MG63 (cell line): Measurements from ENCODE around the gene RIC3. TPM values are rescaled to one million over a fixed set of nuclear protein-coding genes. Genes with fewer than 3 reads are reported as not detected.

Source experiments
- DNase-seq: peaks from one replicate; pipeline ENCODE4 v3.0.0-alpha.2; 2020
- H3K27me3 ChIP-seq: fragments of 250-450 bp; sonication (Bioruptor Pico); 2 replicates; pipeline ENCODE4 v1.5.1; 2020; ENCODE audit warnings: mild to moderate bottlenecking, moderate library complexity
- H3K36me3 ChIP-seq: fragments of 250-450 bp; sonication (Bioruptor Pico); 2 replicates; pipeline ENCODE4 v1.5.1; 2020; ENCODE audit warnings: mild to moderate bottlenecking, moderate library complexity
- H3K4me3 ChIP-seq: fragments of 250-450 bp; sonication (Bioruptor Pico); 2 replicates; pipeline ENCODE4 v1.5.1; 2020; ENCODE audit warnings: mild to moderate bottlenecking, moderate library complexity
- H3K9me3 ChIP-seq: fragments of 250-450 bp; sonication (Bioruptor Pico); 2 replicates; pipeline ENCODE4 v1.5.1; 2020; ENCODE audit warnings: mild to moderate bottlenecking, moderate library complexity
- total RNA-seq: library from RNA; depleted of rRNA; stranded (reverse); fragments of >200 nt; shearing (Covaris generic); gene quantifications from 2 replicates; pipeline ENCODE4 v1.2.3, GENCODE V29; 2014; ENCODE audit warnings: low replicate concordance

Gene RIC3
- total RNA-seq, 1 experiment from 2014 or later = not detected

- no peak for DNase-seq
- Histone ChIP-seq H3K9me3 (no peaks in the 10 kb centered on the region), H3K4me3 (no peak overlapping the region), H3K36me3 (peaks cover 6% of the 10 kb centered on the region), H3K27me3 (no peaks in the 10 kb centered on the region)
Observed at GRCh38 chr11:8085011-8085645, 83.7 kb downstream of the RIC3 start.

DNA sequence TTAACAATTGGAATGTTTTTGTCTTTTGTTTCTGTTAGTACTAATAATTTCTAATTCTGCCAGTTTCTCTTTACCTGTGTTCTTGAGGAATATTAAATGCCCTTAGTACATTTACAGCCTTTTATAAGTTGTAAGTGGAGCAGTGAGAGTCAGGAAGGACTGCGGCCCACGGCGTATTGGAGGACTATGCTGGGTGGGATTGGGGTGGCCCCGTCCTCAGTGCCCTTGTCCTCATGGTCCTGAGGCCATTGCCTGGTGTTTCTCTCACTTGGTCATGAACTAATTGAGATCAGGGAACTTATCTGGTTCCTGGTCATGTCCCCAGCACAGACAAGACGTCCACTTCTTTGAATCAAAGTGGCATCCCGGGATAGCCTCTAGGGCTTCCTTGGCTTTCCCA, 84.5 kb downstream of the RIC3 start:
- Histone ChIP-seq H3K27me3 (no peaks in the 10 kb centered on the region), H3K36me3 (peaks cover 6% of the 10 kb centered on the region), H3K4me3 (no peak overlapping the region), H3K9me3 (no peaks in the 10 kb centered on the region)
- DNase-seq = no peak

DNA sequence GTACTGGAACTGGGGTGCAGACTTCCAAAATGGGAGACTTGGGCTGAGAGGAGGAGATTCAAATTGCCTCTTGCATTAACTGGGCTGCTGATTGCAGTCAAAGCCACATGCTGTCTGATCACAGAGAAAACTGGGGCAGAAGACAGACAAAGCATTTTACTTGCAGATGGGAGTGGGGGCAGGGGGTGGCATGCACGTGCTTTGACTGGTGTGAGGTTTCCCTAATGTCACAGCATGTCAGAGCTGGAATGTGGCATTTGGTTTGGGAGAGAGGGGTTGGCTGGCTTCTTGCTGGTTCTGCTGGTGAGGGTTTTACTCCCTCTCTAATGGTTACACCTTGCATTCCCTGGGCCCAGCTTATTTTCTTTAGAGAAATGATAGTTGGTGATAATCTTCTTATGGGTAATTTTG, 84.9 kb downstream of the RIC3 start:
- no peaks in the 10 kb centered on the region for H3K9me3 ChIP-seq
- peaks cover 6% of the 10 kb centered on the region for H3K36me3 ChIP-seq
- no peak for DNase-seq
- no peaks in the 10 kb centered on the region for H3K27me3 ChIP-seq
- H3K4me3 ChIP-seq = no peak overlapping the region

- Histone ChIP-seq H3K27me3 (no peaks in the 10 kb centered on the region), H3K9me3 (no peaks in the 10 kb centered on the region), H3K36me3 (peaks cover 6% of the 10 kb centered on the region), H3K4me3 (no peak overlapping the region; the same call in 1 of the 2 replicates)
- no peak for DNase-seq
Observed at GRCh38 chr11:8083088-8083395, 85.8 kb downstream of the RIC3 start.

DNA sequence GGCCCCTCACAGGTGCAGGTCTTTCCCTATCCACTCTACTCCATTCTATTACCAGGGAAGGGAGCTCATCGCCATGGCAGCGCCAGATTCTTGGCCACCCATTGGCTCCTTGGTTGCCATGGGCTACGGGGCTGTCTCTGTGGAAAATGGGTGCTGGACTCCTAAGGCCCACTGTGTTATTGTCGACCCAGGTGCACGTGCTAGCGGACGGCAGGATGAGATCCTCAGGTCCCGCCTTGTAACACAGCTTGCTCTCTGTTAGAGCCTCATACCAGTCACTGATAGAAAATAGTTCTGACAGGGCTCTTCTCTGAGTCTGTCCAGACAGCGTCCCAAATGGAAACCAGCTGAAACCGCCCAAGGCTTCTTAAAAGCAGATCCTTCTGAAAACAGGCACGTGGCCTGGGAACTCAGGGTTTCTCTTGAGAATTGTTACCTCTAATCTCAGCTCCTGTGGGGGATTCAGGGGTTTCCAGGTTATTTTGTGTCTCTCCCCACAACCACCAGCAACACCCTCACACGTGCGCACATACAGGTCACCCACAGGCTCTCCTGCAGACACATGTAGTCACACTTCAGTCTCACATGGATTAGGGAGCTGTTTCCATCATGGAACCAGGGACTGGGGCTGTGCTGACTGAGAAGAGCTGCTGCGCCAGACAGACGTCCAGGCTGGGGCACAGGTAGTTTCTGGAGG, 86.3 kb downstream of the RIC3 start:
- DNase-seq = peak; percentile 17
- H3K27me3 ChIP-seq = no peaks in the 10 kb centered on the region
- peaks cover 6% of the 10 kb centered on the region for H3K36me3 ChIP-seq
- H3K9me3 ChIP-seq = no peaks in the 10 kb centered on the region
- H3K4me3 ChIP-seq = peak overlapping the region; percentile 76

- peak overlapping the region; percentile 76 for H3K4me3 ChIP-seq
- H3K36me3 ChIP-seq = peaks cover 6% of the 10 kb centered on the region
- no peaks in the 10 kb centered on the region for H3K27me3 ChIP-seq
- peak; percentile 40 for DNase-seq
- H3K9me3 ChIP-seq = no peaks in the 10 kb centered on the region
Observed at GRCh38 chr11:8081591-8082250, 87.1 kb downstream of the RIC3 start.

DNA sequence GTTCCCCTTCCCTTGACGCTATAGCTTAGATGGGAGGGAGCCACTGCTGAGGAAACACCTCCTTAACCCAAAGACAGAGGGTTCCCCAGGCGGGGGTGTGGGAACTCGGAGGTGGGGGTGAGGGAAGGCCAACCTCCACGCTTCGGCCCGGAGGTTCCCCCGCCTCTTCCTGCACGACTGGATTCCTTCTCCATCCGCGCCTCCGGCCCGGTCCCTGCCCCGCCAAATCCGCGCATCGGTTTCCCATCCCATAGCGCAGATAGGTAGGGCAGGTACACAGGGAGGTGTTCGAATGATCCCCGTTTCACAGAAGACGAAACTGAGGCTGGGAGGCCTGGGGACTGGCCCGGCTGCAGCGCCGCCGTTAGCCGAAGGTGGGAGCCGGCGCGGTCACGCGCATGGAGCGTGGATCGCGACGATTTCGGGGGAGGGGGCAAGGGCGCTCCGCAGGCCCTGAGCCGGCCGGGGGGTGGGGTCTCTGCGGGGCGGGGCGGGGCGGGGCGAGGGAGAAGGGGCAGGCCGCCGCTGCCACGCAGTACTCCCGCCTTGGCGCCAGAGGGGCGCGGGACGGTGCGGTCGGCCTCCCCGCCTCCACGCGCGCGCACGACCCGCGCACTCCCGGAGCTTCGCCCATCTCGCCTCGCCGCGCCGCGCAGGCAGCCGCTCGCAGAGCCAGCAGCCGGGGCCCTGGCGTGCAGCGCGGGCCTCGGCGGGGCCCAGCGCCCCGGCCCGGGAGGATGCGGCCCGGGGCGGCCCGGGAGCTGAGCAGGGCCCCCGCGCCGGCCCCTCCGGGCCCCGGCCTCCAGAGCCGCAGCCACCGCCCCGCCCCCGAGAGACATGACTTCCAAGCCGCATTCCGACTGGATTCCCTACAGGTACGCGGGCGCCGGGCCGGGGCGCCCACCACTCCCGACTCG, 87.9 kb downstream of the RIC3 start, which contains the start of gene TUB:
TSS of gene TUB (plus strand) at position 538 of the 917 bp plus-strand sequence. CDS start at position 838, 300 bp downstream.
- no peaks in the 10 kb centered on the region for H3K9me3 ChIP-seq
- H3K4me3 ChIP-seq = peak within 1 kb of the TSS; percentile 76
- H3K36me3 ChIP-seq = peaks cover 6% of the 10 kb centered on the region
- no peaks in the 10 kb centered on the region for H3K27me3 ChIP-seq
- peak; percentile 67 for DNase-seq

DNA sequence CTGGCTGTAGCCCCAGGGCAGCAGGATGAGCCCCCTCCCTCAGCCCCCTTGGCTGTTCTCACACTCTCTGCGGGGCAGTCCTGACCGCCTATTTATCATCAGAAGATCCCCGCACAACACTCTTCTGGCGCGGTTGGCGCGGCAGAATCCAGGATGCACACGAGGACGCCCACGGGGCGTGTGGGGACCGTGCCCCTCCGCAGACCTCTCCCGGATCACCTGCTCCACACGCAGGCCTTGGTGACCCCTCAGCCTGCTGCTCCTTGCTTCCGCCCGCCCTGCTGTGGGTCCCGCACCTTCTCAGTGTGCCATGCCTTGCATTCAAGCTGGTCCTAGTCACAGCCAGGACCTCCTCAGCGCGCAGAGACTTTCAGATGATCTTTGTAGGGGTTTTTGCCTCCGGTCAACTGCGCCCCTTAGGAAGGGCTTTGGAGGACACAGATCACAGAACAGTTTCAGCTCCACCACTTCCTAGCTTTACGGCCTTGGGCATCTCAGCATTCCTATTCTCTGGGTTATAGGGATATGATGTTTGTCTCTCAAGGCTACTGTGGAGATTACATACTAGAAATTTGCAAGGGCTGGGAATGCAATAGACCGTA, 88.7 kb downstream of the RIC3 start:
- peak overlapping the region; percentile 51 for H3K4me3 ChIP-seq
- DNase-seq = no peak
- no peaks in the 10 kb centered on the region for H3K27me3 ChIP-seq

GRCh38 chr11:8079111-8079675, 89.6 kb downstream of the RIC3 start:
- no peak for DNase-seq
- no peaks in the 10 kb centered on the region for H3K27me3 ChIP-seq
- peaks cover 6% of the 10 kb centered on the region for H3K36me3 ChIP-seq
- H3K4me3 ChIP-seq = no peak overlapping the region
- no peaks in the 10 kb centered on the region for H3K9me3 ChIP-seq

More for the DNA sequence above, 88.7 kb downstream of the RIC3 start:
- Histone ChIP-seq H3K36me3 (peaks cover 6% of the 10 kb centered on the region), H3K9me3 (no peaks in the 10 kb centered on the region)

GRCh38 chr11:8075119-8075726, 93.6 kb downstream of the RIC3 start:
- no peaks in the 10 kb centered on the region for H3K9me3 ChIP-seq
- H3K36me3 ChIP-seq = no peaks in the 10 kb centered on the region
- H3K27me3 ChIP-seq = no peaks in the 10 kb centered on the region
- no peak overlapping the region for H3K4me3 ChIP-seq
- no peak for DNase-seq

DNA sequence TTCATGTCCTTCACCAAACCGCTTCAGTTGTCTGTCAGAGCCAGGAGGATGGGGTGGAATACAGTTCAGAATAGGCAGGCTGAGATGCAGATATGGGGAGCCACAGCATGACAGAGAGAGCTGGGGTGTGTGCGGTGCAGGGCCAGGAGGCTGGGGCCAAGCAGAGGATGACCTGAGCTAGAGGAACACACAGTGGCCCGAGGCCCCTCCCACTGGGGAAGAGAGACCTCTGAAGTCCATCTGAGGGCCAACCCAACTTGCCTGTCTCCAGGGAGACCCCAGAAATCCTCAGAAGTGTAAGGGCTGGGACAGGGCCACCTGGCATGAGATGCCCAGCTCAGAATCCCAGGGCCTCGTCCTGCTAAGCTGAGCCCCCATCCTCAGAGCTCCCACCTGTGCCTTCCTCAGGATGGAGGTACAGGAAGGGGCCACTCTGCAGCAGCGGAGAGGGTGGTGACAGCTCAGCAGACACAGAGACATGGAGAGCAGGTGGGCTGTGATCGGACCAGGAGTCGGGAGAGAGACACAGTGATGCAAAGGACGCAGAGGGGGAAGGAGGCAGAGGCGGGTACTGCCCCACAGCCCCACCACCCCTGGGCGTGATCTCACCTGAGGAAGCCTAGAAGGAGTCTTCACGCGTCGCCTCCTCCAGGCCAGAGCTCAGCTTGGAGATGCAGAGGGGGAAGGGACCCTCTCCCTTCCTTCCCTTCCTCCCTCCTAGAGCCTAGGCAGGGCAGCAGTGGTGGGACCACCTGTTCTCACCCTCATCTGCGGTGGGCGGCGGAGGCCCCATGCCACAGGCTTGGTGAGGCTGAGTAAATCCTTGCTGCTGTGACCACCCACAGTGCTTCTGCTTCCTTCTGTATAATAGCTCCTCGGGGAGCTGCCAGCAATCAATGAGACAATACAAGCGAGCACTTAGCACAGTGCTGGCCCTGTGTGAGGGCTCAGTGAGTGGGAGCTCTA, 96.9 kb downstream of the RIC3 start:
- Histone ChIP-seq H3K4me3 (no peak overlapping the region), H3K27me3 (no peaks in the 10 kb centered on the region), H3K9me3 (no peaks in the 10 kb centered on the region), H3K36me3 (no peaks in the 10 kb centered on the region)
- no peak for DNase-seq

GRCh38 chr11:8070417-8071115, 98.3 kb downstream of the RIC3 start:
- Histone ChIP-seq H3K4me3 (no peak overlapping the region), H3K36me3 (no peaks in the 10 kb centered on the region), H3K9me3 (no peaks in the 10 kb centered on the region), H3K27me3 (no peaks in the 10 kb centered on the region)
- DNase-seq = no peak

- Histone ChIP-seq H3K27me3 (no peaks in the 10 kb centered on the region), H3K4me3 (no peak overlapping the region), H3K36me3 (no peaks in the 10 kb centered on the region), H3K9me3 (no peaks in the 10 kb centered on the region)
- DNase-seq = no peak
Observed at GRCh38 chr11:8069771-8070170, 99.1 kb downstream of the RIC3 start.

GRCh38 chr11:8068605-8069221, 100.1 kb downstream of the RIC3 start:
- Histone ChIP-seq H3K4me3 (no peak overlapping the region), H3K36me3 (no peaks in the 10 kb centered on the region)

More at GRCh38 chr11:8068605-8069221, 100.1 kb downstream of the RIC3 start:
- DNase-seq = peak; percentile 74
- H3K9me3 ChIP-seq = no peaks in the 10 kb centered on the region
- no peaks in the 10 kb centered on the region for H3K27me3 ChIP-seq
